ENCODE results near the gene GABPB2. TPM values are rescaled to one million over a fixed set of nuclear protein-coding genes. Genes with fewer than 3 reads are reported as not detected.
A peak's percentile ranks its signal among the peaks of the same experiment; 100 is the strongest.

GABPB2 gene
- total and polyA plus RNA-seq, 2 of the 13 experiments (the other 11 are each of a cell fraction or from before 2014, with no cell fraction given) = 0.09 TPM; not detected in 1

DNA sequence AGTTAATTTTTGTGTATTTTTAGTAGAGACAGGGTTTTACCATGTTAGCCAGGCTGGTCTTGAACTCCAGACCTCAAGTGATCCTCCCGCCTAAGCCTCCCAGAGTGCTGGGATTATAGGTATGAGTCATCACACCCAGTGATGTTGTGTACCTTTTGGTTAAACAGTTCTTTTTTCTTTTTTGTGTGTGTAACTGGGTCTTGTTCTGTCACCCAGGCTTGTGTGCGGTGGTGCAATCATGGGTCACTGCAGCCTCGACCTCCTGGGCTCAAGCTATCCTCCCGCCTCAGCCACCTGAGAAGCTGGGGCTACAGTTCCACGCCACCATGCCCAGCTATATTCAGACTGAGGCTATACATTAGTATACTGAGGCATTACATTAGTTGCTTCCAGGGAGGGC, 37.8 kb downstream of the GABPB2 start (continued):
- TF ChIP-seq, protein P1, sequence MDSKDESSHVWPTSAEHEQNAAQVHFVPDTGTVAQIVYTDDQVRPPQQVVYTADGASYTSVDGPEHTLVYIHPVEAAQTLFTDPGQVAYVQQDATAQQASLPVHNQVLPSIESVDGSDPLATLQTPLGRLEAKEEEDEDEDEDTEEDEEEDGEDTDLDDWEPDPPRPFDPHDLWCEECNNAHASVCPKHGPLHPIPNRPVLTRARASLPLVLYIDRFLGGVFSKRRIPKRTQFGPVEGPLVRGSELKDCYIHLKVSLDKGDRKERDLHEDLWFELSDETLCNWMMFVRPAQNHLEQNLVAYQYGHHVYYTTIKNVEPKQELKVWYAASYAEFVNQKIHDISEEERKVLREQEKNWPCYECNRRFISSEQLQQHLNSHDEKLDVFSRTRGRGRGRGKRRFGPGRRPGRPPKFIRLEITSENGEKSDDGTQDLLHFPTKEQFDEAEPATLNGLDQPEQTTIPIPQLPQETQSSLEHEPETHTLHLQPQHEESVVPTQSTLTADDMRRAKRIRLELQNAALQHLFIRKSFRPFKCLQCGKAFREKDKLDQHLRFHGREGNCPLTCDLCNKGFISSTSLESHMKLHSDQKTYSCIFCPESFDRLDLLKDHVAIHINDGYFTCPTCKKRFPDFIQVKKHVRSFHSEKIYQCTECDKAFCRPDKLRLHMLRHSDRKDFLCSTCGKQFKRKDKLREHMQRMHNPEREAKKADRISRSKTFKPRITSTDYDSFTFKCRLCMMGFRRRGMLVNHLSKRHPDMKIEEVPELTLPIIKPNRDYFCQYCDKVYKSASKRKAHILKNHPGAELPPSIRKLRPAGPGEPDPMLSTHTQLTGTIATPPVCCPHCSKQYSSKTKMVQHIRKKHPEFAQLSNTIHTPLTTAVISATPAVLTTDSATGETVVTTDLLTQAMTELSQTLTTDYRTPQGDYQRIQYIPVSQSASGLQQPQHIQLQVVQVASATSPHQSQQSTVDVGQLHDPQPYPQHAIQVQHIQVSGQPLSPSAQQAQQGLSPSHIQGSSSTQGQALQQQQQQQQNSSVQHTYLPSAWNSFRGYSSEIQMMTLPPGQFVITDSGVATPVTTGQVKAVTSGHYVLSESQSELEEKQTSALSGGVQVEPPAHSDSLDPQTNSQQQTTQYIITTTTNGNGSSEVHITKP (CRISPR knock-in tag; IDR thresholded peaks at IDR 0.05; ENCODE audit: low read depth) = no peak
- TF ChIP-seq ESRRA (CRISPR knock-in tag; IDR thresholded peaks at IDR 0.05; ENCODE audit: low read depth) (no peak), FOSL2 (CRISPR knock-in tag; IDR thresholded peaks at IDR 0.05) (peak; percentile 99), FOXK1 (CRISPR knock-in tag; IDR thresholded peaks at IDR 0.05; ENCODE audit: borderline replicate concordance, low read depth) (peak; percentile 56; the same call in 1 of the 2 replicates), WIZ (CRISPR knock-in tag; IDR thresholded peaks at IDR 0.05) (no peak), ZNF431 (CRISPR knock-in tag; IDR thresholded peaks at IDR 0.05; ENCODE audit: borderline replicate concordance, low read depth) (no peak), HDAC6 (IDR thresholded peaks at IDR 0.05; ENCODE audit: low read depth, low read length) (no peak), ZNF720 (CRISPR knock-in tag; IDR thresholded peaks at IDR 0.05) (no peak), NCOA2 (CRISPR knock-in tag; IDR thresholded peaks at IDR 0.05) (0 out of 2 replicates have a peak, but pooled peaks have one; percentile 31), DMAP1 (CRISPR knock-in tag; IDR thresholded peaks at IDR 0.05) (no peak), PAF1 (CRISPR knock-in tag; IDR thresholded peaks at IDR 0.05) (no peak), SRSF9 (IDR thresholded peaks at IDR 0.05; ENCODE audit: borderline replicate concordance, insufficient read depth, low read depth, low read length, poor library complexity, severe bottlenecking) (no peak), ZNF253 (CRISPR knock-in tag; IDR thresholded peaks at IDR 0.05; ENCODE audit: borderline replicate concordance) (no peak), MATR3 (CRISPR knock-in tag; IDR thresholded peaks at IDR 0.05) (no peak), ZNF780A (CRISPR knock-in tag; IDR thresholded peaks at IDR 0.05) (no peak), ZNF567 (CRISPR knock-in tag; IDR thresholded peaks at IDR 0.05; ENCODE audit: borderline replicate concordance) (no peak), ZNF33B (CRISPR knock-in tag; IDR thresholded peaks at IDR 0.05) (no peak), KLF11 (CRISPR knock-in tag; IDR thresholded peaks at IDR 0.05) (no peak), CHCHD3 (CRISPR knock-in tag; IDR thresholded peaks at IDR 0.05) (no peak), ZNF496 (CRISPR knock-in tag; IDR thresholded peaks at IDR 0.05; ENCODE audit: insufficient replicate concordance) (no peak), ZFAT (CRISPR knock-in tag; conservative IDR thresholded peaks at IDR 0.05) (no peak)
- TF ChIP-seq, protein P2, sequence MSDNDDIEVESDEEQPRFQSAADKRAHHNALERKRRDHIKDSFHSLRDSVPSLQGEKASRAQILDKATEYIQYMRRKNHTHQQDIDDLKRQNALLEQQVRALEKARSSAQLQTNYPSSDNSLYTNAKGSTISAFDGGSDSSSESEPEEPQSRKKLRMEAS (IDR thresholded peaks at IDR 0.05) = no peak
- TF ChIP-seq, protein P3, sequence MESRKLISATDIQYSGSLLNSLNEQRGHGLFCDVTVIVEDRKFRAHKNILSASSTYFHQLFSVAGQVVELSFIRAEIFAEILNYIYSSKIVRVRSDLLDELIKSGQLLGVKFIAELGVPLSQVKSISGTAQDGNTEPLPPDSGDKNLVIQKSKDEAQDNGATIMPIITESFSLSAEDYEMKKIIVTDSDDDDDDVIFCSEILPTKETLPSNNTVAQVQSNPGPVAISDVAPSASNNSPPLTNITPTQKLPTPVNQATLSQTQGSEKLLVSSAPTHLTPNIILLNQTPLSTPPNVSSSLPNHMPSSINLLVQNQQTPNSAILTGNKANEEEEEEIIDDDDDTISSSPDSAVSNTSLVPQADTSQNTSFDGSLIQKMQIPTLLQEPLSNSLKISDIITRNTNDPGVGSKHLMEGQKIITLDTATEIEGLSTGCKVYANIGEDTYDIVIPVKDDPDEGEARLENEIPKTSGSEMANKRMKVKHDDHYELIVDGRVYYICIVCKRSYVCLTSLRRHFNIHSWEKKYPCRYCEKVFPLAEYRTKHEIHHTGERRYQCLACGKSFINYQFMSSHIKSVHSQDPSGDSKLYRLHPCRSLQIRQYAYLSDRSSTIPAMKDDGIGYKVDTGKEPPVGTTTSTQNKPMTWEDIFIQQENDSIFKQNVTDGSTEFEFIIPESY (CRISPR knock-in tag; IDR thresholded peaks at IDR 0.05) = no peak
- TF ChIP-seq, protein P4, sequence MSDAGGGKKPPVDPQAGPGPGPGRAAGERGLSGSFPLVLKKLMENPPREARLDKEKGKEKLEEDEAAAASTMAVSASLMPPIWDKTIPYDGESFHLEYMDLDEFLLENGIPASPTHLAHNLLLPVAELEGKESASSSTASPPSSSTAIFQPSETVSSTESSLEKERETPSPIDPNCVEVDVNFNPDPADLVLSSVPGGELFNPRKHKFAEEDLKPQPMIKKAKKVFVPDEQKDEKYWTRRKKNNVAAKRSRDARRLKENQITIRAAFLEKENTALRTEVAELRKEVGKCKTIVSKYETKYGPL (CRISPR knock-in tag; IDR thresholded peaks at IDR 0.05) = no peak
